NOMO-1 treated with DMSO at 0.1 percent for 48 hours (cell line): ENCODE data around the gene VPS33A.
"Not testable (repeated sequence)": the region's sequence is repeated elsewhere in the genome, so short reads cannot be mapped to it uniquely, and the experiment has no call there.

Experiments used
- DNase-seq: peaks from one replicate; lab custom pipeline; 2025; ENCODE audit not compliant: unreplicated experiment; lab: John Stamatoyannopoulos, UW

VPS33A gene

GRCh38 chr12:122205053-122205925, 61.0 kb downstream of the VPS33A start:
- DNase-seq = no peak

- DNase-seq = no peak
These were observed 61.9 kb downstream of the VPS33A start for GRCh38 chr12:122204167-122205052.

- DNase-seq = no peak
These were observed 62.8 kb downstream of the VPS33A start, which contains the start of gene B3GNT4 for GRCh38 chr12:122203301-122204166. B3GNT4 (plus strand) TSS chr12:122203709; CDS start chr12:122204619, 910 bp downstream.

GRCh38 chr12:122202811-122203210, 63.5 kb downstream of the VPS33A start:
- DNase-seq = not testable (repeated sequence)

GRCh38 chr12:122202017-122202416, 64.3 kb downstream of the VPS33A start:
- DNase-seq = no peak

- no peak for DNase-seq
These were observed 64.9 kb downstream of the VPS33A start for GRCh38 chr12:122201381-122201780.

- no peak for DNase-seq
These were observed 65.6 kb downstream of the VPS33A start for GRCh38 chr12:122200541-122201175.

GRCh38 chr12:122199484-122200355, 66.6 kb downstream of the VPS33A start:
- no peak for DNase-seq

- peak; percentile 8 for DNase-seq
These were observed 68.7 kb downstream of the VPS33A start for GRCh38 chr12:122197612-122197966.

- DNase-seq = no peak
These were observed 70.9 kb downstream of the VPS33A start for GRCh38 chr12:122195405-122195804.

GRCh38 chr12:122194804-122195203, 71.5 kb downstream of the VPS33A start:
- DNase-seq = no peak

- DNase-seq = no peak
These were observed 73.9 kb downstream of the VPS33A start for GRCh38 chr12:122192441-122192840.

GRCh38 chr12:122190842-122191668, 75.2 kb downstream of the VPS33A start:
- DNase-seq = peak; percentile 29

GRCh38 chr12:122189626-122190475, 76.4 kb downstream of the VPS33A start:
- no peak for DNase-seq

GRCh38 chr12:122187466-122187865, 78.8 kb downstream of the VPS33A start:
- DNase-seq = no peak

- no peak for DNase-seq
These were observed 80.7 kb downstream of the VPS33A start for GRCh38 chr12:122185494-122186082.

- DNase-seq = no peak
These were observed 81.2 kb downstream of the VPS33A start for GRCh38 chr12:122185079-122185478.
